Stimulated activated CD4-positive, alpha-beta T cell treated with anti-CD3 and anti-CD28 coated beads, Interleukin-1b, Interleukin-23, amount 100 ng/mL, for 48 hours (primary cell): Measurements from ENCODE around the gene HOXB7.

Experiments used
- DNase-seq: peaks from one replicate; pipeline ENCODE4 v3.0.0-alpha.2; 2020

HOXB7 gene

GRCh38 chr17:48610282-48611211 is at the start of gene HOXB7:
Gene HOXB7 (minus strand): TSS chr17:48611017. CDS start chr17:48610918, 99 bp downstream.
- DNase-seq: peak; percentile 61

GRCh38 chr17:48655913-48656312 is 45.1 kb upstream of the HOXB7 start:
- no peak for DNase-seq

DNA sequence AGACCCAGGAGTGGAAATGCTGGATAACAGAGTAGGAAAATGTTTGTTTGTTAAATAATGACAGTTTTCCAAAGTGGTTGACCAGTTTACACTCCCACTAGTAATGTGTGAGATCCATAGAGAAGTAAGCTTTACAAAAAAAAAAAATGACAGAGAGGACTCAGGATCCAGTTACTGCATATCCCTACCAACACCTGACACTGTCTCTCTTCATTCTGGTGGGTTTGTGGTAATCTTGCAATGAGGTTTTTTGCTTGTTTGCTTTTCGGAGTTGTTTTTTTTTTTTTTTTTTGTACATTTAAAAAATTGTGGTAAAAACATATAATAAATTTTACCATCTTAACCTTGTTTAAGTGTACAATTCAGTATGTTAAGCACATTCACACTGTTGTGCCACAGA is 38.9 kb upstream of the HOXB7 start:
- no peak for DNase-seq

DNA sequence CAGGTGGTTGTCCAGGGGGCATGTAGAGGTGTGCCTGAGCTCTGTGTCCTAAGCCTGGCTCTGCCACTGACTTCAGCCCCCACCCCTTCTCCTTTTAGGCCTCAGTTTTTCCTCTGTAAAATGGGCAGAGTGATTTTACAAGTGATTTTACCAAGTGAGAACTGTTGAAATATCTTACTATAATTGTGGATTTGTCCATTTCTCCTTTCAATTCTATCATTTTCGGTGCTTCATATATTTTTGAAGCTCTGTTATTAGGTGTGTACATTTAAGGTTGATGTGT is 37.1 kb upstream of the HOXB7 start:
- DNase-seq: no peak

DNA sequence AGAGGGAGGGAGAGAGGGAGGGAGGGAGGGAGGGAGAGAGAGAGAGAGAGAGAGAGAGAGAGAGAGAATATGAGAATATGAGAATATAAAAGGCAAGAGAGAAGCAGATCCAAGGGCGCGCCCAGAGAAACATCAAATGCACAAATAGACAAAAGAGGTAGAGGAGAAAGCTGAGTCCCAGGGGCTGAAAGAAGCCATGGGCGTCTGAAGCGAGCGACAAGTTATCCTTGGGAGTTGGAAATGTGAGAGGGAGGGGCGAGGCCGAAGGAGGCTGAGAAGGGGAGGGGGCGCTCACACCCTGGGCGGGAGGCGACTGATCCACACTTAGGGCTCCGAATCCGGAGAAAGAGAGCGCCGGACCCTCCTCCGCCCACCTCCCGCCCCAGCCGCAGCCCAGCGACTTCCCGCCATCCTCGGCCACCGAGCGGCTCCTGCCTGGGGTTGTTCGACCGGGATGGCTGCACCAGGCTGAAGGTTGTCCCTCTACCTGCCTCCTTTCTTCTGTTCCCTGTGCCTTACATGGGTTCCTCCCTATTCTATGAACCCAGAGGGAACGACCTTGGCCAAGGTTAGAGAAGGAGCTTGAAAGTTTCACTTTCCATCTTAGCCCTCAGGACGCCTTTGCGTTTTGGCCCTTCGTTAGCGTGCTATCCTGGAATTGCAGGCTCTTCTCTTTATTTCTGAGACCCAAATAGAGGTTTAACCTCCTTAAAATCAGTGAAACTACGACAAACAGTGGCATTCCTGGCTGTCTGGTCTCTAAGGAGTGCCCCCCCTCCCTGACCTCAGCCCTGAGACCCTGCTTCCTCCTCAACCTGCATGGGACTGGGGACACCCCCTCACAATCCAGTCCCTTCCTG is 36.5 kb upstream of the HOXB7 start:
- DNase-seq: no peak

DNA sequence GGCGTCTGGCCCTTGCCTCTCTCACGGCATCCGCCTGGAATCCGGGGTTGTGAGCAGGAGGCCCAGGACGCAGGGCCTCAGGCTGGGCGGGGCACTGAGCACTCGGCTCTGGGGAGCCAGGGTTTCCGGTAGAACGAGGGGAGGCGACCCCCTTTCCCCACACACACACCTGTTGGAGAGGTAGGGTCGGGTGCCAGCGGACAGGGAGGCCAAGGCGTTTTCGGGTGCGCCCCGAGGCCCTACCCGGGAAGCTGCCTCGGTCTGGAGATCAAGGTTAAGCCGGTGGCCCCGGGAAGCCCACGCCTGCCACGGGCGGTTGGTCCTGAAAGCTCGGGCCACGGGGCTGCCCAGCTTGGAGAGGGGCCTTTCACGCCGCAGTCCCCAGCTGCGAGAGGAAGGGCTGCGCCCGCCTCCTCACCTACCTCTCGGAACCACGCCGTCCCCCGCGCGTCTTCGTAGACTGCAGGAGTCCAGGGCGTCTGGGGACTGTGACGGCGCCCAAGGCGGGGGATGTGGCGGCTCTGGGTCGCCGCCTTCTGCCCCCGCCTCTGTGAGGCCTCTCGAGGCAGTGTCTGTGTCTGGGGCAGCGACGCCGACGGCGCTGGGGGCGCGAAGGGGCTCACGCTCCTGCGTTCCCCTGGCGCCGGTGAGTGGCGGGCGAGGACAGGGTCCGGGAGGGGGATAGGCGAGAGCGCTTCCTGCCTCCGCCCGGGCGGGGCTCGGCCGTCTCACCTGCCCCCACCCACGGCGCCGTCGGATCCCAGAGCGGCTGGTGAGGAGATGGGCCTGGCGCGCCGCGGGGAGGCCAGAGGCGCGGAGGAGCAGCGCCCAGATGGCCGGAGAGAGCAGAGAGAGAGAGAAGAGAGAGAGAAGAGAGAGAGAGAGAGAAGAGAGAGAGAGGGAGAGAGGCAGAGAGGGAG is 35.6 kb upstream of the HOXB7 start:
- DNase-seq: no peak

GRCh38 chr17:48645639-48646182 is 34.9 kb upstream of the HOXB7 start:
- DNase-seq: no peak

DNA sequence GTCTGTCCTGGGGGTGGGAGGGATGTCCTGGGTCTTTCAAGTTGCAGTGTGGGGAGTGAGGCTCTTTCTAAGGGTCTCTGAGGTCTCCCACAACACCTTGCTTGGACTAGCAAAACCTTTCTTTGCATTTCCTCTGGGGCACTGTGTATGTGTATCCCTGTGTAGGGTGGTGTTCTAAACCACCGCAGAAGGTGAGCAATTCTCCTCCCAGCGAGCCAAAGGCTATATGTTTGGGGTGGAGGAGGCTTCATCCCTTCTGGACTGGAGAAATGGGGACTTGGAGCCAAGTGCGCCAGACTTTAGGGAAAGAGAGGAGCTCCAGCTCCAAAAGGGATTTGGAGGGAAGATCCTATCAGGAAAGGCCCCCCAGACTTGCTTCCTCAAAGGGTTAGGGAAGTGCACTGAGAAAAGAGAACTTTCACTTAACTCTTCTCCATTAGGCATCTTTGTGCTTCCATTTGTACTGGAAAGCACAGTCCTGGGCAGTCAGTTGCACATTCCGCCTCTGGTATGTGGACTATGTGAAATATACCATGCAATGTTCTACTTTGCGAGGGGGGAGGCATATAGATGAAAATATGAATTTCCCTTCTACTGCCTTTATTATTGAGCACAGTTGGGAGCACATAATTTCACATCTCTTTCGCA is 34.2 kb upstream of the HOXB7 start:
- no peak for DNase-seq

DNA sequence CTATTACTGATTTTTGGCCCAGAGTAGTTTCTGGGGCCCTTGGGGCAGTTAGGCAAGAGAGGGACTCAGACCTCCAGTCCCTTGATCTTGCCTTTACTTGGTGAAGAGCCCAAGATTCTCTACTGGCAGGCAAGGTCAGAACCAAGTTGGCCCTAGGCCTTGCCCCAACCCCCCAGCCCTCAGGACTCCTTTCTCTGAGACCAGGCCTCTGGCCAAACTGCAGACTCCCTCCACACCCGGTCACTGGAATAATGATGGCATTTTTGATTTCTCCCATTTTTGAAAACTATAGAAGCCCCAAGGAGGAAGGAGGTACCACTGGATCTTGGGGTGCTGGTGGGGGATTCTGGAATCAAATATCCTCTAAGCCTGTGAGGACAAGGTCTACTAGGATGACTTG is 33.3 kb upstream of the HOXB7 start:
- no peak for DNase-seq

GRCh38 chr17:48643697-48644012 is 32.8 kb upstream of the HOXB7 start:
- DNase-seq: no peak

DNA sequence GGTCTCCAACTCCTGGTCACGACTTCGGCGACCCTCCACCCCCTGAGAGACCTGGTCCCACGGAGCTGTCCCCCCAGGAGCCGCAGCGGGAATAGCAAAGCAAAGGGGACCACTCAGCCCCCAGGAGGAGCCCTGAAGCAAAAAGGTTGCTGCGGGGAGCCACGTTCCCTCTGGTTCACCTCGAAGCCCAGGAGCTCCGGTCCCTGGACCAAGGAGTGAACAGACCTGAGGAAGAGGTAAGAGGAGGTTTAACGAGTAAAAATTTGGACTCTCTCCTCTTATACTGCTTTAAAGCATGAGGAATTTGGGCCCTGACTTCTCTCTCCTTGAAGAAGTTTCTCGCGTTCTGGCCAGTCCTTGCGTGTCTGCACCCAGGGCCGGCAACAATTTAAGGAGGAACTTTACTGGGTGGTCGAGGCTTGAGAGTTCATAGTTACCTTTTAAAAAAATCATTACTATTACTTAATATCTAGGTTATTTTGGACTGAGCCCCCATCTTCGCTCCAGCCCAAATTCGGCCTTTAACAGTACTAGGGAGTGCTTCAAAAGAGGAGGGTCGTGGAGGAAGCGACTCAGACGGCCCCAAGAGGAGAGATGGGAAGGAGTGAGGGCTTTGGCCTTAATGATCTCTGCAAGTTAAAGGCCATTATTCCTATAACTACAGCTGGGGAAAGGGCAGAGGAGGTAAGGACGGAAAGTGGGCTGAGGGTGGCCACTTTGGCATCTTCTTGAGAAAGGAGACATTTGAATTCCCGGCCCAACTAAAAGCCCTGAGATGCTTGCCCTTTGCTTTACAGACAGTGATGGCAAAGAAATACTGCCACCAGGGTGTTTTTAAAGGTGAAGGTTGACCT is 32.3 kb upstream of the HOXB7 start:
- DNase-seq: no peak

- no peak for DNase-seq
Measured at GRCh38 chr17:48642059-48642842, 31.4 kb upstream of the HOXB7 start.

DNA sequence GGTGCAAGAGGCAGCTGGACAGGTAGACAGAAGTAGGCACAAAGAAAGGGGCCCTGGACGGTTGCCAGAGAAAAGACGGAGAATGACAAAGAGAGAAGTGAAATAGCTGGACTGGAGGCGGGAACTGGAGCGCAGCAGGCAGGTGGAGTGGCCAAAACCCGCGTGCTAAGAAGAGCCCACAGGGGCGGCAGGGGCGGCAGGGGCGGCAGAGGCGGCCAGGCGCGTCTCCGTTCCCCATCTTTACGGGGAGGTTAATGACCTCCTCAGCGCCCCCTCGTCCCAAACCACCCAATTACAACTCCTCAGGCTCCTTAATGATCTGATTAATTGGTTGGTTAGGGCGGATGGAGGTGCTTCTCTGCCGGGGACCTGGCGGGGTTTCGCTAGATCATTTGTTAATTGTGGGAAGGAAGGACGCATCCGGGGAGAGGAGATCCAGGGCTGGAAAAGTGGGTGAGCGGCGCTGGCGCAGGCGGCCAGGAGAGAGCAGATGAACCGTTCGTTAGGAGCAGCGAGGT is 30.8 kb upstream of the HOXB7 start:
- DNase-seq: no peak

DNA sequence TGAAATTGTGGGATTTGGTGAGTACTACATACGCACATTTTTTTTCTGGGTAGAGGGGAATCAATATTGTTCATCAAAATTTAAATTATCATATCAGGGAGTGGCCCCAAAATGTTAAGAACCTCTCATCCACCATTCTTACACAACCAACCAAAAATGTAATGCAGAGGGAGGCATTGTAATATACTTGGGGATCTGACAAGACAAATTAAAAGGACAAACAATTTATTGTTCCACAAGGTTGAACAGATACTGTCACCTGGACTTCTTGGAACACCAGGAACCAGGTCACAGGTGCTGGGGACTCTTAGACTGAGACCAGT is 30.0 kb upstream of the HOXB7 start:
- DNase-seq: no peak

- DNase-seq: no peak
Measured at GRCh38 chr17:48639982-48640857, 29.4 kb upstream of the HOXB7 start.

DNA sequence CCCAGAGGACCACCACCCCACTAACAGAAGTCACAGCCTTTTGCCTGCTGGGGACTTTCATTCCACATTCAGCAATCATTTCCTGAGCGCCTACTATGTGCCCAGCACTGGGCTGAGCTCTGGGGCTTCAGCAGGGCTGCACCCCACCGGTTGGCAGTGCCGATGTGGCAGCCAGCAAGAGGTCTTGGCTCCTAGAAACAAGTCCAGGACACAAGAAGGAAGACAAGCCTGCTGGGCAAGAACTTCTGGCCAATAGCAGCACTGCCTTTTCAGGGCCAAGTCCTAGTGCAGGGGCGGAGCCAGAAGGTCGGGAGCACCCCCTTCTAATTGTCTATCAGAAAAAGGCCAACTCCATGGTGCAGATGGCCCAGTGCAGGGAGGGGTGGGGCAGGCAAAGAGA is 28.3 kb upstream of the HOXB7 start:
- DNase-seq: no peak

- no peak for DNase-seq
Measured at GRCh38 chr17:48637323-48638260, 26.8 kb upstream of the HOXB7 start.
